HG02970 (cell line): ENCODE measurements around the gene FGFR3.

Experiments used
- ATAC-seq: cut with Tn5 transposase; IDR thresholded peaks from one replicate; pipeline ENCODE4 v1.9.1; 2021; ENCODE audit warnings: mild to moderate bottlenecking, moderate library complexity, moderate number of reproducible peaks; ENCODE audit not compliant: unreplicated experiment, low FRiP score

FGFR3 gene

GRCh38 chr4:1785592-1785991, 7.5 kb upstream of the FGFR3 start:
- no peak for ATAC-seq

DNA sequence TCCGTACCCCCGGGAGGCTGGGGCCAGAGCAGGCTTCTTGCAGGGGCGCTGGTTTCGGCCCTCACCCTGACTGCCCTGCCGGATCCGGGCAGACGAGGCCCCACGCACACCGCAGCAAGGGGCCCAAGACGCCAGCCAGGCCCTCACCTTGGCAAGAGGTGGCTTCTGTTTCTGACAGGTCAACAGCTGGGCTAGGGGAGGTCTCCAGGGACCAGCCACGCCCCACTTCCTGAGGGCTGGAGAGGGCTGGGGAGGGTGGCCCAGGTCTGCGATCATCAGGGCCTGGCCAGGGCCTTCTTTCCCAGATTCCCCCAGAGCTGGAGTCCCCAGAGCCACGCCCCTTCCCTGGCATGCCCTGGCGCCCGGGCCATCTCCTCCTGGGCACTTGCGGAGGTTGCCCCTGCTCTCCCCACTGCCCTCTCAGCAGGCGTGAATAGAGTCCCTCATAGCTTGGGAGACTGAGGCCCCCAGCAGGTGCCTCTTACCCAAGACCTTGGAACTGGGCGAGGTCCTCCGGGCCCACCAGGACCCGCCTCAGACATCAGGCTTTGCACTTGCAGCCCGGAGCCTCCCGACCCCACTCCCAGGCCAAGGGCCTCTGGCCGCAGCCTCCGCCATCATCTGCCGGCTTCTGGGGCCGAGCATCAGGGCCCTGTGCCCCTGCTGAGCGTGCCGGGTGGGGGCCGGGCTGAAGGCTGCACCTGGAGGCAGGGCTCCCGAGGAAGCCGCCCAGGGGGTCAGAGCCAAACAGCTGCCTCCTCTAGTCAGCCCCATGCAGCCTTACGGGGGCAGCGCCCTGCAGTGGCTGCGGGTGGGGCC, 6.3 kb upstream of the FGFR3 start:
- no peak for ATAC-seq

- no peak for ATAC-seq
Observed at GRCh38 chr4:1787411-1788077, 5.5 kb upstream of the FGFR3 start.

DNA sequence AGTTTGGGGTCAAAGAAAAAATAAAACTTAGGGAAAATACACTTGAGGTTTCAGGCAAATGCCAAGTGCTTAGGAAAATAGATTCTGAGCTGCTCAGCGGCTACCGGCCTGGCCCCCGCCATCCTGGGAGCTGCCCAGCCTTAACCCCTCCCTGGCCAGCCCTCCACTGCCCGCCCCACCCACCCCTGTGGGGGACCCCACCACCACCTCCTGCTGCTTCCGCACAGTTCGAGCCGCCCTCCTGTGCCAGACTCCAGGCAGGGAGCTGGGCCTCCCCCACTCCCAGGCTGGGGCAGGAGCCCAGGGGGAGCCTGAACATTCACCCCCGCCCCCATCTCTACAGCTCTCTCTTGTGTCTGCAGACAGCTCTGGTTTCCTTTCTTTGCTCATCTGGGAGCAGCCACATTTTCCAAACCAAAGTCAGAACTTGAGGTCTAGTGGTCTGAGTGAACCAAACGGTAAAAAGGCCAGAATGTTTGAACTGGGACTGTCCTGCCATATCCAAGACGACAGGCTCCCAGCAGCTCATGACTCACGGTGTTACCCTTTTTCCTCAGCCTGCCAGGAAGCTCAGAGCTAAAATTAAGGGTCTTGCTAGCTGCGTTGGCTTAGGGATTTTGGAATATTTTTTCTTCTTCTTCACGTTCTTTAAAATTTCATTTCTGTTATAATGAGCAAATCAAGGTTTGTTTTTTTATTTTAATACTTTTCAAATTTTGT, 4.7 kb upstream of the FGFR3 start:
- no peak for ATAC-seq

- ATAC-seq = no peak
Observed at GRCh38 chr4:1789552-1789951, 3.5 kb upstream of the FGFR3 start.

DNA sequence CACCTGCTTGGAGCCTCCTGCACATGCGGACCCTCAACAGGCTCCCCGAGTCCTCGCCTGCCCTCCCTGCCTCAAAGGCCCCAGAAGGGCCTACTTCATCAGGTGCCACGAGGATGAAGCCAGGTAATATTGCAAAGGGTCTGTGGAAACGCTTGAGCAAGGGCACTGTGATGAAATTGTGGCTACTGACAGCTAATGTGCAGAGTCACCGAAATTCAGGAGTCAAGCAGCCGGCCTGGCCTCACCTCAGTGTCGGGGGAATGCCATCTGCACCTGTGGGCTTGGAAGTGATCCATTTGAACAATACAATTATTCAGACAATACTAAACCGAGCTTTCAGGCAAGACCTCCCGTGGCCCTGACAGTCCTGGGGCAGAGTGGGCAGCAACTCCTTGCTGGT, 3.1 kb upstream of the FGFR3 start:
- ATAC-seq = no peak

DNA sequence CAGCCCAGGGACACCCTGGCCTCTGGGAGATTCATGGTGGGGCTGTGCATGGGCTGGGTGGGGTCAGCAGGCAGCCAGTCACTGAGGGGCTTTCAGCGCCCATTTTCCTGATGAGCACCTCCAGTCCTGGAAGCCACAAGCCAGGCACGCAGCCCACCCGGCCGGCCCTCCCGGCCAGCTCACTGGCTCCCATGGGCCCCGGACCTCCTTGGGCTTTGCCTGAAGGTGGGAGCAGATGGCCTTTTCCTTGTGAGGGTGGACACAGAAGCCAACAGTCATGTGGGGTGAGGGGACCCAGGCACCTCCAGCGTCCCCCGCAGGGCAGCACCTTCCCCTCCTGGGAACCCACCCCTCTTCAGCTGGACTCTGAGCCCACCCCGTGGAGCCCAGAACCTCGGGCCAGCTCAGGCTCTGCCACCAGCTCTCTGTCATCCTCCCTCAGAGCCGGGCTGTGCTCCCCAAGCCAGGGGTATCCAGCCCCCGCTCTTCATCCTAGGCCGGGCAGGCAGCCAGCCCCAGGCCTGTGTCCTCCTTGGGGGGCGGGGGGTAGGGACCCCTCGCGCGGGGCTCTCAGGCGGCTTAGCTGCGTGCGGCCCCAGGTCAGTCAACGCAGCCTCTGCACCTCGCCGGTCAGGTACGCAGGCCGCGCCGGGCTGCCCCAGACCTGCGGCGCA, 798 bp upstream of the FGFR3 start:
- no peak for ATAC-seq

DNA sequence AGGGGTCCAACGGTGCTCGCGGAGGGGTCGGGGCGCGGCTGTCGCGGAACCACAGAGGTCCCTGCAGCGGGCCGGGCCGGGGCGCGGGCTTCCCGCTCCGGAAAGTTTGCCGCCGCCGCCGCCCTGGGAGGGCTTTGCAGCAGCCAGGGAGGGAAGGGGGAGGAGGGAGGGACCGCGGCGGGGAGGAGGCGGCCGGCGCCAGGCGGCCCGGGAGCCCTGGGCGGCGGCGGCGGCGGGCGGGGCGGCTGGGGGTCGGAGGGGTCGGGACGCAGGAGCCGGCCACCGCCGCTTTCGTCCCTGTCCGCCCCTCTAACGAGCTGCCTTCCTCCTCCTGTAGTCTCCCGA, 375 bp downstream of the FGFR3 start:
- no peak for ATAC-seq

DNA sequence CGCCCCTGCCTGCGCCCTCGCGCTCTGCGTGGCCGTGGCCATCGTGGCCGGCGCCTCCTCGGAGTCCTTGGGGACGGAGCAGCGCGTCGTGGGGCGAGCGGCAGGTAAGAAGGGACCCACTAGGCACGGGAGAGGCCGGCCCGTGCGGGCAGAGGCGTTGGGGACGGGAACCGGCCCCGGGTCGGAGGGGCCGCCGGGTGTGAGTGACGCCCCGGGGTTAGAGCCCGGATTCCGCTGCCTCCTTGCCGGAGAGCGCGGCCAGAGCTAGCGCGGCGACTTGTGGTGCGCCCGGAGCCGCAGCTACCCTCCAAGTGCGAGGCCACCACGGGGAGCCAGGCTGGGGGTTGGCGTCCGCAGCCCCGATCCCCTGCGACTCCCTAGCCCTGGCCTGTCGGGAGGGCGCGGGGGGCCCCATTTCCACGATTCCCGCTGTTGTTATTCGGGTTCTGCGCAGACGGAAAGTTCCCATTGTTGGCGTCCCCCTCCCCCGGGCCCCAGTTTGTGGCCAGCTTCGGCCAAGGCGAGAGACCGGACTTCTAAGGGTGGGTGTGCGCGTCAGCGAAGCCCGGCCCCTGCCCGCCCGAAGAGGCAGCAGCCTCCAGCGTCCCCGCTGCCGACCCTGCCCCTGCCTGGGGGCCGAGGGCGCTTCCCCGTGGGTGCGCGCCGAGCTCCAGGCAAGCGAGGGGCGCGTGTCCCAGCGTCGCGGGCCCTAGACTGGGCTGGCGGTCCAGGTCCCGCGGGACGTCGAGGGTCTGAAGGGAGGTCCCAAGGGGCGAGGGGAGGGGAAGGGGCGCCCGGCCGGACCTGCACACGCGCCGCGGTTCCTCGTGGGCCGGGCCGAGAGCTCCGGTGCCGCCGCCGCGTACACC, 1.1 kb downstream of the FGFR3 start:
- no peak for ATAC-seq

- ATAC-seq = no peak
Observed at GRCh38 chr4:1794809-1795298, 1.8 kb downstream of the FGFR3 start.

DNA sequence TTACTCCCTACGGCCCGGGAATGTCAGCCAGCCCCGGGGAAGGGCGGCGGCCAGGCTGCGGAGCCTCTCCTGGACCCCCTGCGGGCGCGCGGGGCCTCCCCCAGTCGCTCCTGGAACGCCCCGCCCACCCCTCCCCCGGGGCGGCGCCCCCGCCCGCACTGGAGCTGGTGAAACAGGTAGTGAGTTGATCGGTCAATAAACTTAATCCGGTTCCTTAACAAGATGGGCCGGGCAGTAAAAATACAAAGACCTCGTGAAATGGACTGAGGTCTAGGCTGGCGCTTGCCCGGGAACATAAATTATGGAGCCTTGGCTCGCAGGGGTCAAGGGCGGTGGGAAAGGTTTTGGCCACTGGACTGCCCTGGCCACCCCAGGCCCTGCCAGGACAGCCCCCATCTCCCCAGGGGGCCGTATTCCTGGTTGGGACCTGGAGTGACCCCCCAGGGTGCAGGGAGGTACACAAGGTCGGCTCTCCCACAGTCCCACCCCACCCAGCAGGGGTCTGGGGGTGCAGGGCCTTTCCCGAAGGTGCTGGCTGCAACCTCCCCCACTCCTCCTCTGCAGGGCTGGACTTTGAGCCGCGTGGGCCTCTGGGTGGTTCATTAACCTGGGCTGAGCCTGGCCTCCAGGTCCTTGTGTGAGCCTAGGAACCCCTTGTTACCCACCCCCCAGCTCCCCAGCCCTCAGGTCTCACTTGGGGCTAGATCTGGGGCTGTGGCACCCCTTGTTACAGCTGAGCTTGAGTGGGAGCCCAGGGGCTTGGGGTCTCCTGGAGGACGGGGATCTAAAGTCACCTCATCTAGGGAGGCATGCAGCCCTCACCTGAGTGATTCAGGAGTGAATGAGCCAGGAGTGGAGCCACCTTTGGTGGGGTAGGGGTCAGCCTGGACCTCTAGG, 2.5 kb downstream of the FGFR3 start:
- ATAC-seq = no peak

- no peak for ATAC-seq
Observed at GRCh38 chr4:1796486-1797204, 3.6 kb downstream of the FGFR3 start.

- ATAC-seq = no peak
Observed at GRCh38 chr4:1797298-1797860, 4.3 kb downstream of the FGFR3 start.

DNA sequence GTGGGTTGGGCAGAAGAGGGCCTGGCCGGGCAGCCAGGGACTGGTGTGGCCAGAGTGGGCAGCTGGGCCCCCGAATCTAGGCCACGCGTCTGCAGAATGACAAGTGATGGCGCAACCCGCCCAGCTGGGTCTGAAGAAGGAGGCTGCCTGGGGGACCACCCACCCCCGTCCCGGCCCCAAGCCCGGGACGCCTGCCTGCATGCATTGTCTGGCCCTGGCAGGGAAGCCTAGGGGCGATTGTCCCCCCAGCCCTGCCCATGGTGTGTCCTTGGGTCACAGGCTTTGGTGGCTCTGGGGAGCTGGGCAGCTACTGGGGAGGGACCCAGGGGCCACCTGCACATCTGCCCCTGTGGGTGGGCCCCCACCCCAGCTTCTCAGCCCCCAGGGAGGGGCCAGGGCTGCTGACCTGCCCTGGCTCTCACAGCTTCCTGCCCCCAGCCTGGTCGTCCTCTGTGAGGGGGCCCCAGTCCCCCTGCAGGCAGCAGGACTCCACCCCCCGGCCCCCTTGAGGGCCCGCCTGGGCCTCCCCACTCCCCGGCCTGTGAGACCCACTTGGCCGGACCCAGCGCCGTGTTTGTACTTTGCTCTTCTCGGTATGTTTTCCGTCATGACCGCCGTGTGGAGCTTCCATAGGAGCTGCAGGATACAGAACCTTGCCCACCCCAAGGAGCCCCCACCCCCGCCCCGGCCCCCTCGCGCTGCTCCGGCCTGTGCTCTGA, 4.9 kb downstream of the FGFR3 start:
- ATAC-seq = no peak

DNA sequence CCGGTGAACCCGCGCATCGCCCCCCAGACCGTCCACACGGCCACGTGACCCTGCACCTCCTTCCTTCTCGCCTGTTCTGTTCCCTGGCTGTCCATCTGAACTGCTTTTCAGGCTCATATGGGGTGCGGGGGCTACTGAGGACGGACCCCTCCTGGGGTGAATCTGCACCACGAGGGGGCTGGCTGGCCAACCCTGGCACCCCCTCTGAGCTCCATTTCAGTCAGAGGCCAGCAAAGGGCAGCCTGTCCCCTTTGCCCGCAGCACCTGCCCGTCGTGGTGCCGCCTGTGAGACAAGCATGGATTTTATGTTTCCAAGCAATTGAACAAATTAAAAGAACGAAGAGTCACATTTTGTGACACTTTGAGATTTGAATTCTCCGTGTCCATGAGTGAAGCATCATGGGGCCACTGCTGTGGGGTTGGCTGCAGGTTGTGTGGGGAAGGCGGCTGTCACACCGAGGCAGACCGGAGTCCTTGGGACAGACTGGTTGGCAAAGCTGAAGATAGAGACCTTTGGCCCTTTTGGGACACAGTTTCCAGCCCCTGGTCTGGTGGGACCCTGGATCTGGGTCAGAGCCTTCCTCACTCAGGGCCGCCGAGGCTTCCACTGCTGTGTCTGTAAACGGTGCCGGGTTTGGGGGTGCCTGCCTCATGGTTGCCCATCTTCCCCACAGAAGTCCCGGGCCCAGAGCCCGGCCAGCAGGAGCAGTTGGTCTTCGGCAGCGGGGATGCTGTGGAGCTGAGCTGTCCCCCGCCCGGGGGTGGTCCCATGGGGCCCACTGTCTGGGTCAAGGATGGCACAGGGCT, 5.7 kb downstream of the FGFR3 start:
- no peak for ATAC-seq
